ENCODE measurements around the gene BTRC.
"Not testable (repeated sequence)": the region's sequence is repeated elsewhere in the genome, so short reads cannot be mapped to it uniquely, and the experiment has no call there.

BTRC gene

GRCh38 chr10:101403161-101403560, 49.2 kb downstream of the BTRC start:
- no peak for TF ChIP-seq CTCF (IDR thresholded peaks at IDR 0.05; ENCODE audit: low read depth, low read length)
- no peak for DNase-seq
- H3K4me3 ChIP-seq (ENCODE audit: low read depth, low read length): no peak overlapping the region
- H3K27me3 ChIP-seq (ENCODE audit: insufficient read depth, low read depth, severe bottlenecking): no peaks in the 10 kb centered on the region
- no peak overlapping the region for H3K27ac ChIP-seq
- H3K9me3 ChIP-seq (ENCODE audit: severe bottlenecking): no peaks in the 10 kb centered on the region
- no peaks in the 10 kb centered on the region for H3K36me3 ChIP-seq

- Histone ChIP-seq H3K36me3 (peaks cover 8% of the 10 kb centered on the region), H3K4me3 (ENCODE audit: low read depth, low read length) (no peak overlapping the region), H3K27me3 (ENCODE audit: insufficient read depth, low read depth, severe bottlenecking) (no peaks in the 10 kb centered on the region), H3K9me3 (ENCODE audit: severe bottlenecking) (no peaks in the 10 kb centered on the region), H3K27ac (peak overlapping the region; percentile 70)
- DNase-seq: peak; percentile 38
- TF ChIP-seq CTCF (IDR thresholded peaks at IDR 0.05; ENCODE audit: low read depth, low read length): no peak
Observed at GRCh38 chr10:101405001-101405400, 51.0 kb downstream of the BTRC start.

GRCh38 chr10:101411598-101411997, 57.6 kb downstream of the BTRC start:
- DNase-seq: no peak
- H3K9me3 ChIP-seq (ENCODE audit: severe bottlenecking): no peaks in the 10 kb centered on the region
- H3K36me3 ChIP-seq: peaks cover 8% of the 10 kb centered on the region
- H3K27ac ChIP-seq: no peak overlapping the region
- no peaks in the 10 kb centered on the region for H3K27me3 ChIP-seq (ENCODE audit: insufficient read depth, low read depth, severe bottlenecking)
- TF ChIP-seq CTCF (IDR thresholded peaks at IDR 0.05; ENCODE audit: low read depth, low read length): no peak
- no peak overlapping the region for H3K4me3 ChIP-seq (ENCODE audit: low read depth, low read length)

- H3K36me3 ChIP-seq: peaks cover 3% of the 10 kb centered on the region
- no peaks in the 10 kb centered on the region for H3K9me3 ChIP-seq (ENCODE audit: severe bottlenecking)
- DNase-seq: no peak
- no peak overlapping the region for H3K27ac ChIP-seq
- no peaks in the 10 kb centered on the region for H3K27me3 ChIP-seq (ENCODE audit: insufficient read depth, low read depth, severe bottlenecking)
- H3K4me3 ChIP-seq (ENCODE audit: low read depth, low read length): no peak overlapping the region
- no peak for TF ChIP-seq CTCF (IDR thresholded peaks at IDR 0.05; ENCODE audit: low read depth, low read length)
Observed at GRCh38 chr10:101414034-101414433, 60.1 kb downstream of the BTRC start.

- TF ChIP-seq CTCF (IDR thresholded peaks at IDR 0.05; ENCODE audit: low read depth, low read length): no peak
- no peaks in the 10 kb centered on the region for H3K9me3 ChIP-seq (ENCODE audit: severe bottlenecking)
- no peak overlapping the region for H3K4me3 ChIP-seq (ENCODE audit: low read depth, low read length)
- DNase-seq: no peak
- H3K36me3 ChIP-seq: no peaks in the 10 kb centered on the region
- no peaks in the 10 kb centered on the region for H3K27me3 ChIP-seq (ENCODE audit: insufficient read depth, low read depth, severe bottlenecking)
- H3K27ac ChIP-seq: no peak overlapping the region
Observed at GRCh38 chr10:101415884-101416283, 61.9 kb downstream of the BTRC start.

GRCh38 chr10:101421967-101422366, 68.0 kb downstream of the BTRC start:
- H3K9me3 ChIP-seq (ENCODE audit: severe bottlenecking); H3K36me3 ChIP-seq; H3K27ac ChIP-seq; H3K27me3 ChIP-seq (ENCODE audit: insufficient read depth, low read depth, severe bottlenecking); H3K4me3 ChIP-seq (ENCODE audit: low read depth, low read length); DNase-seq: not testable (repeated sequence)

All from WERI-Rb-1 (cell line).